ENCODE data around the gene LRP1B.

LRP1B gene

GRCh38 chr2:142142595-142142994 is 11.8 kb upstream of the LRP1B start:
- Histone ChIP-seq H3K4me3 (ENCODE audit: low read depth in 1 of 2, low read length in 1 of 2) (no peak overlapping the region), H3K36me3 (no peaks in the 10 kb centered on the region), H3K27me3 (no peaks in the 10 kb centered on the region), H3K4me1 (ENCODE audit: control insufficient read depth in 1 of 2, insufficient read depth in 1 of 2, low read depth in 1 of 2, low read length in 1 of 2) (no peaks in the 10 kb centered on the region), H3K27ac (no peak overlapping the region), H3K9me3 (no peaks in the 10 kb centered on the region)
- TF ChIP-seq CTCF (IDR thresholded peaks at IDR 0.05) = no peak

- Histone ChIP-seq H3K4me3 (ENCODE audit: low read depth in 1 of 2, low read length in 1 of 2) (no peak overlapping the region), H3K9me3 (no peaks in the 10 kb centered on the region), H3K4me1 (ENCODE audit: control insufficient read depth in 1 of 2, insufficient read depth in 1 of 2, low read depth in 1 of 2, low read length in 1 of 2) (no peaks in the 10 kb centered on the region), H3K27ac (no peak overlapping the region), H3K36me3 (no peaks in the 10 kb centered on the region), H3K27me3 (no peaks in the 10 kb centered on the region)
- TF ChIP-seq CTCF (IDR thresholded peaks at IDR 0.05) = no peak
These were observed 9.6 kb upstream of the LRP1B start for GRCh38 chr2:142140434-142140845.

- Histone ChIP-seq H3K4me3 (ENCODE audit: low read depth in 1 of 2, low read length in 1 of 2) (no peak overlapping the region), H3K4me1 (ENCODE audit: control insufficient read depth in 1 of 2, insufficient read depth in 1 of 2, low read depth in 1 of 2, low read length in 1 of 2) (no peaks in the 10 kb centered on the region), H3K27me3 (no peaks in the 10 kb centered on the region), H3K36me3 (no peaks in the 10 kb centered on the region), H3K27ac (no peak overlapping the region), H3K9me3 (no peaks in the 10 kb centered on the region)
- no peak for TF ChIP-seq CTCF (IDR thresholded peaks at IDR 0.05)
These were observed 8.6 kb upstream of the LRP1B start for GRCh38 chr2:142139384-142139783.

- no peak for TF ChIP-seq CTCF (IDR thresholded peaks at IDR 0.05)
- H3K27me3 ChIP-seq = peaks cover 22% of the 10 kb centered on the region
- H3K27ac ChIP-seq = no peak overlapping the region
- H3K4me3 ChIP-seq (ENCODE audit: low read depth in 1 of 2, low read length in 1 of 2) = no peak overlapping the region
- H3K9me3 ChIP-seq = no peaks in the 10 kb centered on the region
- H3K36me3 ChIP-seq = no peaks in the 10 kb centered on the region
- no peaks in the 10 kb centered on the region for H3K4me1 ChIP-seq (ENCODE audit: control insufficient read depth in 1 of 2, insufficient read depth in 1 of 2, low read depth in 1 of 2, low read length in 1 of 2)
These were observed 5.8 kb upstream of the LRP1B start for GRCh38 chr2:142136571-142136970.

- TF ChIP-seq CTCF (IDR thresholded peaks at IDR 0.05) = no peak
- Histone ChIP-seq H3K4me1 (ENCODE audit: control insufficient read depth in 1 of 2, insufficient read depth in 1 of 2, low read depth in 1 of 2, low read length in 1 of 2) (no peaks in the 10 kb centered on the region), H3K4me3 (ENCODE audit: low read depth in 1 of 2, low read length in 1 of 2) (no peak overlapping the region), H3K27ac (no peak overlapping the region), H3K27me3 (peaks cover 39% of the 10 kb centered on the region), H3K36me3 (no peaks in the 10 kb centered on the region), H3K9me3 (no peaks in the 10 kb centered on the region)
These were observed 4.1 kb upstream of the LRP1B start for GRCh38 chr2:142134911-142135310.

Data from neutrophil (primary cell).